Hepatocyte (in vitro differentiated cells): Measurements from ENCODE around the gene SCAI.

Experiments used
- CTCF ChIP-seq: fragments of 200-600 bp; sonication (generic); IDR thresholded peaks from 2 replicates; pipeline ENCODE4 v1.5.1; 2016; ENCODE audit warnings: antibody characterized with exemption, mild to moderate bottlenecking; ENCODE audit not compliant: poor library complexity
- EZH2 ChIP-seq: fragments of 200-600 bp; sonication (generic); IDR thresholded peaks from 2 replicates; pipeline ENCODE4 v1.6.1; 2016; ENCODE audit warnings: antibody characterized with exemption, mild to moderate bottlenecking, borderline replicate concordance

GRCh38 chr9:125183054-125183453 is 39.7 kb upstream of the SCAI start:
- TF ChIP-seq CTCF (no peak), EZH2 (no peak)
